Panc1 (cell line): ENCODE measurements around the gene GRAMD2A.

Experiments used
- TF ChIP-seq, protein P1 (sequence below): fragments of 450-650 bp; IDR thresholded peaks from 2 replicates; pipeline ENCODE4 v1.5.1; 2017; ENCODE audit warnings: mild to moderate bottlenecking
- TF ChIP-seq, protein P2 (sequence below), 2 experiments: IDR thresholded peaks; 2 replicates each; pipeline ENCODE4 v1.6.1; 2011 to 2012; ENCODE audit warnings: low read depth in 2 of 2, control low read depth in 1 of 2, low read length in 1 of 2, mild to moderate bottlenecking in 1 of 2, moderate library complexity in 1 of 2; ENCODE audit not compliant: insufficient read depth in 1 of 2

DNA sequence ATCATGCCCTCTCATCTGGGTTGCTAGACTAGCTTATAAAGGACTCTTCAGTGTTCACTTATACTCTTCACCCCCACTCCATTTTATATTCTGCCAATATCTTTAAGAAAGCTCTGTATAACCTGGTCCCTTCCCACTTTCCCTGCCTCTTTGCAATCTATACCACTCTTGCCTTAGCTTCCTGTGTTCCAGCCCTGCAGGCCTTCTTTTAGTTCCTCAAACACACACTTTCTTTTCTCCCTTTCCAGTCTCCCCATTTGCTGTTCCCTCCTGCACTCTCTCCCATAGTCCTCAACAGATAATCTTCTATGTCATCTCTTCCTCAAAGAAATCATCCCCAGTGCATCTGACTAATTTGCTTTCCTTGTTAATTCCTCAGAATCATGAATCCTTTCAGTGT, 50.7 kb downstream of the GRAMD2A start:
- TF ChIP-seq, protein P1, sequence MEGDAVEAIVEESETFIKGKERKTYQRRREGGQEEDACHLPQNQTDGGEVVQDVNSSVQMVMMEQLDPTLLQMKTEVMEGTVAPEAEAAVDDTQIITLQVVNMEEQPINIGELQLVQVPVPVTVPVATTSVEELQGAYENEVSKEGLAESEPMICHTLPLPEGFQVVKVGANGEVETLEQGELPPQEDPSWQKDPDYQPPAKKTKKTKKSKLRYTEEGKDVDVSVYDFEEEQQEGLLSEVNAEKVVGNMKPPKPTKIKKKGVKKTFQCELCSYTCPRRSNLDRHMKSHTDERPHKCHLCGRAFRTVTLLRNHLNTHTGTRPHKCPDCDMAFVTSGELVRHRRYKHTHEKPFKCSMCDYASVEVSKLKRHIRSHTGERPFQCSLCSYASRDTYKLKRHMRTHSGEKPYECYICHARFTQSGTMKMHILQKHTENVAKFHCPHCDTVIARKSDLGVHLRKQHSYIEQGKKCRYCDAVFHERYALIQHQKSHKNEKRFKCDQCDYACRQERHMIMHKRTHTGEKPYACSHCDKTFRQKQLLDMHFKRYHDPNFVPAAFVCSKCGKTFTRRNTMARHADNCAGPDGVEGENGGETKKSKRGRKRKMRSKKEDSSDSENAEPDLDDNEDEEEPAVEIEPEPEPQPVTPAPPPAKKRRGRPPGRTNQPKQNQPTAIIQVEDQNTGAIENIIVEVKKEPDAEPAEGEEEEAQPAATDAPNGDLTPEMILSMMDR: no peak
- TF ChIP-seq, protein P2, sequence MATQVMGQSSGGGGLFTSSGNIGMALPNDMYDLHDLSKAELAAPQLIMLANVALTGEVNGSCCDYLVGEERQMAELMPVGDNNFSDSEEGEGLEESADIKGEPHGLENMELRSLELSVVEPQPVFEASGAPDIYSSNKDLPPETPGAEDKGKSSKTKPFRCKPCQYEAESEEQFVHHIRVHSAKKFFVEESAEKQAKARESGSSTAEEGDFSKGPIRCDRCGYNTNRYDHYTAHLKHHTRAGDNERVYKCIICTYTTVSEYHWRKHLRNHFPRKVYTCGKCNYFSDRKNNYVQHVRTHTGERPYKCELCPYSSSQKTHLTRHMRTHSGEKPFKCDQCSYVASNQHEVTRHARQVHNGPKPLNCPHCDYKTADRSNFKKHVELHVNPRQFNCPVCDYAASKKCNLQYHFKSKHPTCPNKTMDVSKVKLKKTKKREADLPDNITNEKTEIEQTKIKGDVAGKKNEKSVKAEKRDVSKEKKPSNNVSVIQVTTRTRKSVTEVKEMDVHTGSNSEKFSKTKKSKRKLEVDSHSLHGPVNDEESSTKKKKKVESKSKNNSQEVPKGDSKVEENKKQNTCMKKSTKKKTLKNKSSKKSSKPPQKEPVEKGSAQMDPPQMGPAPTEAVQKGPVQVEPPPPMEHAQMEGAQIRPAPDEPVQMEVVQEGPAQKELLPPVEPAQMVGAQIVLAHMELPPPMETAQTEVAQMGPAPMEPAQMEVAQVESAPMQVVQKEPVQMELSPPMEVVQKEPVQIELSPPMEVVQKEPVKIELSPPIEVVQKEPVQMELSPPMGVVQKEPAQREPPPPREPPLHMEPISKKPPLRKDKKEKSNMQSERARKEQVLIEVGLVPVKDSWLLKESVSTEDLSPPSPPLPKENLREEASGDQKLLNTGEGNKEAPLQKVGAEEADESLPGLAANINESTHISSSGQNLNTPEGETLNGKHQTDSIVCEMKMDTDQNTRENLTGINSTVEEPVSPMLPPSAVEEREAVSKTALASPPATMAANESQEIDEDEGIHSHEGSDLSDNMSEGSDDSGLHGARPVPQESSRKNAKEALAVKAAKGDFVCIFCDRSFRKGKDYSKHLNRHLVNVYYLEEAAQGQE (IDR thresholded peaks at IDR 0.05; ENCODE audit: insufficient read depth in 1 of 2, low read depth in 2 of 2, low read length in 1 of 2): no peak
